Activated naive CD8-positive, alpha-beta T cell treated with anti-CD3 and anti-CD28 coated beads, Interleukin-2, amount 50 U/mL, for 24 hours (primary cell): ENCODE measurements around the gene METTL16.
A peak's percentile ranks its signal among the peaks of the same experiment; 100 is the strongest.

ENCODE experiments used
- ATAC-seq: fragments of 150-1000 bp; cut with Tn5 transposase; one replicate; pipeline ENCODE4 v1.10.0; 2021
- DNase-seq: peaks from one replicate; pipeline ENCODE4 v3.0.0; 2021
- H3K27ac Mint-ChIP-seq: one replicate; pipeline ENCODE4 v1.8.0; 2021; ENCODE audit warnings: mild to moderate bottlenecking, mixed read lengths
- H3K27me3 Mint-ChIP-seq: one replicate; pipeline ENCODE4 v1.8.0; 2021; ENCODE audit warnings: mixed read lengths
- H3K36me3 Mint-ChIP-seq: one replicate; pipeline ENCODE4 v1.8.0; 2021; ENCODE audit warnings: low read depth, mixed read lengths
- H3K4me1 Mint-ChIP-seq: one replicate; pipeline ENCODE4 v1.8.0; 2021; ENCODE audit warnings: mixed read lengths
- H3K4me3 Mint-ChIP-seq: one replicate; pipeline ENCODE4 v1.8.0; 2021; ENCODE audit warnings: mild to moderate bottlenecking, moderate library complexity, mixed read lengths
- H3K9me3 Mint-ChIP-seq: one replicate; pipeline ENCODE4 v1.8.0; 2021; ENCODE audit warnings: mixed read lengths

Gene METTL16

GRCh38 chr17:2427215-2427614 lies 84.5 kb downstream of the METTL16 start:
- DNase-seq: no peak
- no peak for ATAC-seq
- Mint-ChIP-seq H3K4me1 (no peaks in the 10 kb centered on the region), H3K4me3 (no peak overlapping the region), H3K27ac (no peak overlapping the region), H3K36me3 (peaks cover 9% of the 10 kb centered on the region), H3K27me3 (no peaks in the 10 kb centered on the region), H3K9me3 (no peaks in the 10 kb centered on the region)

- ATAC-seq (no peak), DNase-seq (no peak)
- peaks cover 13% of the 10 kb centered on the region for H3K36me3 Mint-ChIP-seq
- no peak overlapping the region for H3K27ac Mint-ChIP-seq
- no peaks in the 10 kb centered on the region for H3K4me1 Mint-ChIP-seq
- H3K4me3 Mint-ChIP-seq: no peak overlapping the region
- no peaks in the 10 kb centered on the region for H3K27me3 Mint-ChIP-seq
- H3K9me3 Mint-ChIP-seq: no peaks in the 10 kb centered on the region
These were observed 88.4 kb downstream of the METTL16 start for GRCh38 chr17:2423271-2423670.

GRCh38 chr17:2421315-2422147 lies 90.2 kb downstream of the METTL16 start:
- DNase-seq (no peak), ATAC-seq (no peak)
- Mint-ChIP-seq H3K4me3 (no peak overlapping the region), H3K4me1 (no peaks in the 10 kb centered on the region), H3K27ac (no peak overlapping the region), H3K9me3 (no peaks in the 10 kb centered on the region), H3K36me3 (peaks cover 6% of the 10 kb centered on the region), H3K27me3 (no peaks in the 10 kb centered on the region)

- DNase-seq (no peak), ATAC-seq (no peak)
- H3K4me1 Mint-ChIP-seq: no peaks in the 10 kb centered on the region
- no peaks in the 10 kb centered on the region for H3K27me3 Mint-ChIP-seq
- H3K9me3 Mint-ChIP-seq: no peaks in the 10 kb centered on the region
- no peak overlapping the region for H3K4me3 Mint-ChIP-seq
- H3K36me3 Mint-ChIP-seq: peaks cover 4% of the 10 kb centered on the region
- H3K27ac Mint-ChIP-seq: no peak overlapping the region
These were observed 91.5 kb downstream of the METTL16 start for GRCh38 chr17:2420176-2420575.

- H3K27ac Mint-ChIP-seq: no peak overlapping the region
These were observed 92.2 kb downstream of the METTL16 start for GRCh38 chr17:2419486-2419885.

GRCh38 chr17:2418572-2418971 lies 93.1 kb downstream of the METTL16 start:
- ATAC-seq: no peak
- H3K27me3 Mint-ChIP-seq: no peaks in the 10 kb centered on the region
- no peaks in the 10 kb centered on the region for H3K4me1 Mint-ChIP-seq
- DNase-seq: no peak
- H3K36me3 Mint-ChIP-seq: peaks cover 14% of the 10 kb centered on the region
- H3K9me3 Mint-ChIP-seq: no peaks in the 10 kb centered on the region
- H3K27ac Mint-ChIP-seq: peak overlapping the region; percentile 43
- no peak overlapping the region for H3K4me3 Mint-ChIP-seq

More at GRCh38 chr17:2419486-2419885, 92.2 kb downstream of the METTL16 start:
- no peak for DNase-seq
- Mint-ChIP-seq H3K27me3 (no peaks in the 10 kb centered on the region), H3K9me3 (no peaks in the 10 kb centered on the region), H3K4me1 (no peaks in the 10 kb centered on the region), H3K4me3 (no peak overlapping the region), H3K36me3 (peaks cover 8% of the 10 kb centered on the region)
- ATAC-seq: no peak

- peaks cover 10% of the 10 kb centered on the region for H3K36me3 Mint-ChIP-seq
- H3K4me3 Mint-ChIP-seq: no peak overlapping the region
- H3K9me3 Mint-ChIP-seq: no peaks in the 10 kb centered on the region
- DNase-seq (peak; percentile 90), ATAC-seq (peak; percentile 53)
- H3K4me1 Mint-ChIP-seq: no peaks in the 10 kb centered on the region
- no peak overlapping the region for H3K27ac Mint-ChIP-seq
- H3K27me3 Mint-ChIP-seq: no peaks in the 10 kb centered on the region
These were observed 95.5 kb downstream of the METTL16 start for GRCh38 chr17:2416010-2416734.

- ATAC-seq (no peak), DNase-seq (no peak)
- no peak overlapping the region for H3K27ac Mint-ChIP-seq
- peaks cover 16% of the 10 kb centered on the region for H3K36me3 Mint-ChIP-seq
- no peaks in the 10 kb centered on the region for H3K4me1 Mint-ChIP-seq
- no peaks in the 10 kb centered on the region for H3K27me3 Mint-ChIP-seq
- no peaks in the 10 kb centered on the region for H3K9me3 Mint-ChIP-seq
- H3K4me3 Mint-ChIP-seq: no peak overlapping the region
These were observed 96.6 kb downstream of the METTL16 start for GRCh38 chr17:2415081-2415480.

- Mint-ChIP-seq H3K4me3 (no peak overlapping the region), H3K9me3 (no peaks in the 10 kb centered on the region), H3K36me3 (peaks cover 16% of the 10 kb centered on the region), H3K27ac (no peak overlapping the region), H3K27me3 (no peaks in the 10 kb centered on the region), H3K4me1 (no peaks in the 10 kb centered on the region)
- ATAC-seq (no peak), DNase-seq (no peak)
These were observed 97.1 kb downstream of the METTL16 start for GRCh38 chr17:2414446-2415064.

- Mint-ChIP-seq H3K4me1 (no peaks in the 10 kb centered on the region), H3K27ac (no peak overlapping the region), H3K27me3 (no peaks in the 10 kb centered on the region), H3K36me3 (peaks cover 16% of the 10 kb centered on the region), H3K9me3 (no peaks in the 10 kb centered on the region), H3K4me3 (no peak overlapping the region)
- DNase-seq (no peak), ATAC-seq (no peak)
These were observed 99.1 kb downstream of the METTL16 start for GRCh38 chr17:2412561-2413021.

- no peak overlapping the region for H3K27ac Mint-ChIP-seq
- no peak for DNase-seq
- H3K4me3 Mint-ChIP-seq: no peak overlapping the region
These were observed 100.7 kb downstream of the METTL16 start for GRCh38 chr17:2410951-2411350.

GRCh38 chr17:2406903-2407790 lies 104.5 kb downstream of the METTL16 start:
- H3K9me3 Mint-ChIP-seq: no peaks in the 10 kb centered on the region
- no peak overlapping the region for H3K4me3 Mint-ChIP-seq
- peak; percentile 52 for ATAC-seq
- H3K4me1 Mint-ChIP-seq: peaks cover 35% of the 10 kb centered on the region
- H3K27ac Mint-ChIP-seq: peak overlapping the region; percentile 48
- no peaks in the 10 kb centered on the region for H3K27me3 Mint-ChIP-seq
- peaks cover 5% of the 10 kb centered on the region for H3K36me3 Mint-ChIP-seq
- peak; percentile 19 for DNase-seq

More at GRCh38 chr17:2410951-2411350, 100.7 kb downstream of the METTL16 start:
- Mint-ChIP-seq H3K27me3 (no peaks in the 10 kb centered on the region), H3K4me1 (peaks cover 13% of the 10 kb centered on the region), H3K36me3 (peaks cover 16% of the 10 kb centered on the region), H3K9me3 (no peaks in the 10 kb centered on the region)
- no peak for ATAC-seq

- Mint-ChIP-seq H3K9me3 (no peaks in the 10 kb centered on the region), H3K36me3 (peaks cover 5% of the 10 kb centered on the region), H3K27me3 (no peaks in the 10 kb centered on the region), H3K4me3 (no peak overlapping the region), H3K4me1 (peaks cover 39% of the 10 kb centered on the region), H3K27ac (peak overlapping the region; percentile 48)
- DNase-seq (no peak), ATAC-seq (no peak)
These were observed 105.3 kb downstream of the METTL16 start for GRCh38 chr17:2406271-2406902.
